Endothelial cell of umbilical vein (primary cell): ENCODE measurements around the gene MACF1. TPM values are rescaled to one million over a fixed set of nuclear protein-coding genes. Genes with fewer than 3 reads are reported as not detected.

Experiments
- BruUV-seq: library from RNA; stranded (reverse); fragments of 400-500 nt; replicated peaks from 2 replicates; lab custom pipeline; 2021; lab: Mats Ljungman, UMichigan
- CTCF ChIA-PET: fragments of 300-600, 350-600 bp; sonication (Branson Sonifier 250); formaldehyde crosslinking; loops from one replicate; lab custom pipeline; 2021; ENCODE audit warnings: antibody characterized with exemption, inconsistent platforms; lab: Charles Lee
- POLR2A ChIA-PET: fragments of 300-600, 350-600 bp; sonication (Branson Sonifier 250); formaldehyde crosslinking; loops from one replicate; lab custom pipeline; 2021; ENCODE audit warnings: antibody characterized with exemption, inconsistent platforms; lab: Charles Lee
- DNase-seq: peaks from one replicate; pipeline ENCODE4 v3.0.0-alpha.2; 2011; ENCODE audit warnings: low read depth, low spot score
- FAIRE-seq: peaks from 2 replicates; lab custom pipeline; 2011; peaks lifted over from hg19 to GRCh38; lab: Jason Lieb, UNC
- H2AFZ ChIP-seq: 2 replicates; pipeline ENCODE4 v1.6.0; 2012; ENCODE audit warnings: low read depth, low read length, control low read depth, inconsistent platforms
- H3K27ac ChIP-seq: 2 replicates; pipeline ENCODE4 v1.5.1; 2011; ENCODE audit warnings: low read depth, mild to moderate bottlenecking, control low read depth, low read length, moderate library complexity; ENCODE audit not compliant: insufficient read depth
- H3K27me3 ChIP-seq, 2 experiments: 2 replicates each; pipeline versions ENCODE4 v1.6.0 to v1.6.1; 2011; ENCODE audit warnings: low read length in 2 of 2, mixed read lengths in 1 of 2; ENCODE audit not compliant: control insufficient read depth in 2 of 2, insufficient read depth in 2 of 2
- H3K36me3 ChIP-seq, 2 experiments: 2 replicates in 1 of 2; 3 replicates in 1 of 2; pipeline ENCODE4 v1.5.1; 2011; ENCODE audit warnings: low read length in 2 of 2, mild to moderate bottlenecking in 1 of 2, moderate library complexity in 1 of 2; ENCODE audit not compliant: control insufficient read depth in 2 of 2, insufficient read depth in 2 of 2; ENCODE audit errors: extremely low read depth in 1 of 2
- H3K4me1 ChIP-seq: 3 replicates; pipeline ENCODE4 v1.5.1; 2011; ENCODE audit warnings: mild to moderate bottlenecking, low read length; ENCODE audit not compliant: control insufficient read depth, insufficient read depth; ENCODE audit errors: extremely low read depth
- H3K4me2 ChIP-seq: 2 replicates; pipeline ENCODE4 v1.6.1; 2011; ENCODE audit warnings: low read length, control low read depth, mixed read lengths; ENCODE audit not compliant: insufficient read depth
- H3K4me3 ChIP-seq, 3 experiments: fragments of 200-600 bp in 1 of 3; sonication (generic), shearing (Covaris generic) in 1 of 3; replicated peaks in 1 of 3; 2 replicates each; pipeline ENCODE4 v1.5.1; 2011 to 2016; ENCODE audit warnings: control low read depth in 3 of 3, low read length in 3 of 3, mild to moderate bottlenecking in 2 of 3, inconsistent platforms in 1 of 3, low read depth in 1 of 3, moderate library complexity in 1 of 3; ENCODE audit not compliant: insufficient read depth in 1 of 3
- H3K79me2 ChIP-seq: 2 replicates; pipeline ENCODE4 v1.6.0; 2012; ENCODE audit warnings: low read length, inconsistent platforms; ENCODE audit not compliant: control insufficient read depth, insufficient read depth
- H3K9ac ChIP-seq: replicated peaks from 2 replicates; pipeline ENCODE3; 2011; ENCODE audit warnings: low read length, control low read depth; ENCODE audit not compliant: insufficient read depth; ENCODE audit errors: extremely low read depth
- H3K9me1 ChIP-seq: replicated peaks from 3 replicates; pipeline ENCODE4 v1.6.0; 2011; ENCODE audit warnings: mild to moderate bottlenecking, low read length; ENCODE audit not compliant: control insufficient read depth, insufficient read depth; ENCODE audit errors: extremely low read depth
- H3K9me3 ChIP-seq: replicated peaks from 2 replicates; pipeline ENCODE4 v1.5.1; 2012; ENCODE audit warnings: low read length, inconsistent platforms; ENCODE audit not compliant: control insufficient read depth, insufficient read depth
- H4K20me1 ChIP-seq: replicated peaks from 2 replicates; pipeline ENCODE3; 2011; ENCODE audit warnings: mild to moderate bottlenecking, low read length; ENCODE audit not compliant: control insufficient read depth, insufficient read depth; ENCODE audit errors: extremely low read depth
- EZH2 ChIP-seq: IDR thresholded peaks from 2 replicates; pipeline ENCODE4 v1.6.1; 2012; ENCODE audit warnings: borderline replicate concordance, low read depth, mild to moderate bottlenecking, moderate library complexity, low read length, inconsistent platforms; ENCODE audit not compliant: severe bottlenecking
- GATA2 ChIP-seq: IDR thresholded peaks from 2 replicates; pipeline ENCODE4 v1.7.0; 2011; ENCODE audit warnings: low read depth, mild to moderate bottlenecking, moderate library complexity, mixed read lengths, low read length; ENCODE audit not compliant: insufficient read length, insufficient read depth
- JUN ChIP-seq: IDR thresholded peaks from 2 replicates; pipeline ENCODE4 v1.6.1; 2011; ENCODE audit warnings: borderline replicate concordance, low read depth; ENCODE audit not compliant: insufficient read length, insufficient read depth
- MYC ChIP-seq: IDR thresholded peaks from one replicate; pipeline ENCODE4 v1.6.1; 2011; ENCODE audit warnings: mild to moderate bottlenecking, low read depth, low read length
- POLR2A ChIP-seq: IDR thresholded peaks from 2 replicates; pipeline ENCODE4 v1.6.1; 2012; ENCODE audit warnings: low read depth, mild to moderate bottlenecking, control low read depth, low read length
- POLR2AphosphoS5 ChIP-seq: IDR thresholded peaks from 2 replicates; pipeline ENCODE4 v1.6.1; 2012; ENCODE audit warnings: low read depth, mild to moderate bottlenecking, control low read depth, low read length, moderate library complexity; ENCODE audit not compliant: insufficient read depth
- dilution Hi-C: fragments of 300-500 bp; cut with MboI; formaldehyde crosslinking; loops from one replicate; pipeline ENCODE4 v1.15.0; 2019; ENCODE audit warnings: low sequenced_read_pairs; ENCODE audit not compliant: extremely low pct_ligation_motif_present
- intact Hi-C: fragments of 100-400 bp; cut with micrococcal nuclease; formaldehyde crosslinking; loops from one replicate; pipeline ENCODE4 v1.10.0; 2022
- polyA plus RNA-seq, 4 experiments: library from polyadenylated mRNA; depleted of rRNA in 3 of 4; stranded (reverse) in 3 of 4; unstranded in 1 of 4; fragments of >200 nt; gene quantifications; 2 replicates each; pipeline versions ENCODE4 v1.2.1 to v1.2.3, GENCODE V29; 2011 to 2012; ENCODE audit warnings: missing spikeins in 1 of 4
- total RNA-seq: library from RNA; stranded (reverse); gene quantifications from 2 replicates; pipeline ENCODE4 v1.2.3, GENCODE V29; 2021
- TF ChIP-seq, protein P1 (sequence below): IDR thresholded peaks from 2 replicates; pipeline ENCODE4 v1.6.1; 2011; ENCODE audit not compliant: insufficient read depth, insufficient read length
- TF ChIP-seq, protein P2 (sequence below), 2 donors: IDR thresholded peaks; 1 replicate in 1 of 2; 2 replicates in 1 of 2; pipeline ENCODE4 v1.5.1; 2011; ENCODE audit warnings: low read length in 2 of 2, mild to moderate bottlenecking in 2 of 2, moderate library complexity in 2 of 2, control low read depth in 1 of 2, inconsistent platforms in 1 of 2, low read depth in 1 of 2; ENCODE audit not compliant: insufficient read depth in 1 of 2; ENCODE audit errors: extremely low read depth in 1 of 2

The MACF1 gene
- total and polyA plus RNA-seq, 2 donors (not counting 3 experiments of a cell fraction or from before 2014, with no cell fraction given): 122 to 587 TPM

DNA sequence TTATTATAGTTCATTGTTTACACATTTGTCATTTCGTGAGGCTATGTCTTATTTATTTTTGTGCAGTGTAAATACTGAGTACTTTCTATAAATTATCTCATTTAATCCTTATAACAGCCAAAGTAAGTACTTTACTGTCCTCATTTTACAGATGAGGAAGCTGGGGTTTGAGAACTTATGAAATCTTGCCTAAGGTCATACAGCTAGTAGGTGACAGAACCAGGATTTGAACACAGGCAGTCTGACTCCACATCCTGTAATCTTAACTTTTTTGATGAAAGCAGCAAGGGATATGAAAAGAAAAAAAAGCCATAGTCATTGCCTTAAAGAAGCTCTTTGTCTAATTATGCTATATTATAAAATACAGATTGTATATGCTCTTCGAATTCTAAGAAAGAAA is 179.8 kb downstream of the MACF1 start:
- no TSS peak for BruUV-seq
- peaks cover 15 to 18% of the 10 kb centered on the region in 2 experiments for H3K36me3 ChIP-seq
- peaks cover 20% of the 10 kb centered on the region for H3K79me2 ChIP-seq
- TF ChIP-seq POLR2AphosphoS5: no peak
- no peak for TF ChIP-seq POLR2A
- TF ChIP-seq, protein P1, sequence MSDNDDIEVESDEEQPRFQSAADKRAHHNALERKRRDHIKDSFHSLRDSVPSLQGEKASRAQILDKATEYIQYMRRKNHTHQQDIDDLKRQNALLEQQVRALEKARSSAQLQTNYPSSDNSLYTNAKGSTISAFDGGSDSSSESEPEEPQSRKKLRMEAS: no peak
- TF ChIP-seq, protein P2, sequence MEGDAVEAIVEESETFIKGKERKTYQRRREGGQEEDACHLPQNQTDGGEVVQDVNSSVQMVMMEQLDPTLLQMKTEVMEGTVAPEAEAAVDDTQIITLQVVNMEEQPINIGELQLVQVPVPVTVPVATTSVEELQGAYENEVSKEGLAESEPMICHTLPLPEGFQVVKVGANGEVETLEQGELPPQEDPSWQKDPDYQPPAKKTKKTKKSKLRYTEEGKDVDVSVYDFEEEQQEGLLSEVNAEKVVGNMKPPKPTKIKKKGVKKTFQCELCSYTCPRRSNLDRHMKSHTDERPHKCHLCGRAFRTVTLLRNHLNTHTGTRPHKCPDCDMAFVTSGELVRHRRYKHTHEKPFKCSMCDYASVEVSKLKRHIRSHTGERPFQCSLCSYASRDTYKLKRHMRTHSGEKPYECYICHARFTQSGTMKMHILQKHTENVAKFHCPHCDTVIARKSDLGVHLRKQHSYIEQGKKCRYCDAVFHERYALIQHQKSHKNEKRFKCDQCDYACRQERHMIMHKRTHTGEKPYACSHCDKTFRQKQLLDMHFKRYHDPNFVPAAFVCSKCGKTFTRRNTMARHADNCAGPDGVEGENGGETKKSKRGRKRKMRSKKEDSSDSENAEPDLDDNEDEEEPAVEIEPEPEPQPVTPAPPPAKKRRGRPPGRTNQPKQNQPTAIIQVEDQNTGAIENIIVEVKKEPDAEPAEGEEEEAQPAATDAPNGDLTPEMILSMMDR (IDR thresholded peaks at IDR 0.05; ENCODE audit: extremely low read depth in 1 of 2, insufficient read depth in 1 of 2, low read depth in 1 of 2, low read length in 2 of 2): no peak
- TF ChIP-seq GATA2: no peak
- no peak for TF ChIP-seq EZH2
- TF ChIP-seq JUN: no peak
- no peak for TF ChIP-seq MYC
- no peak for DNase-seq
- no peak overlapping the region for H3K27ac ChIP-seq
- dilution Hi-C loops: no loop called here
- no peaks in the 10 kb centered on the region for H3K9me1 ChIP-seq
- intact Hi-C loops: no loop called here
- no peak overlapping the region for H3K9ac ChIP-seq
- ChIA-PET POLR2A (no interaction called here), CTCF (interaction anchor here (13.2 kb wide), 1 partner anchor 25 kb away, joined by 273 read pairs; no protein-coding TSS in a partner anchor)
- no peak for FAIRE-seq
- no peaks in the 10 kb centered on the region for H4K20me1 ChIP-seq
- no peak overlapping the region for H3K4me3 ChIP-seq
- H2AFZ ChIP-seq: no peak overlapping the region
- H3K27me3 ChIP-seq: no peaks in the 10 kb centered on the region
- H3K4me2 ChIP-seq: no peak overlapping the region
- H3K4me1 ChIP-seq: peaks cover 39% of the 10 kb centered on the region
- H3K9me3 ChIP-seq: no peaks in the 10 kb centered on the region
